Fibroblast of skin of left biceps (primary cell): ENCODE measurements around the gene PYGL.
"Not testable (repeated sequence)": the region's sequence is repeated elsewhere in the genome, so short reads cannot be mapped to it uniquely, and the experiment has no call there.

Source experiments
- DNase-seq, 2 experiments: peaks; one replicate each; pipeline ENCODE4 v3.0.0-alpha.2; 2013; ENCODE audit warnings: low read depth in 2 of 2

The PYGL gene

DNA sequence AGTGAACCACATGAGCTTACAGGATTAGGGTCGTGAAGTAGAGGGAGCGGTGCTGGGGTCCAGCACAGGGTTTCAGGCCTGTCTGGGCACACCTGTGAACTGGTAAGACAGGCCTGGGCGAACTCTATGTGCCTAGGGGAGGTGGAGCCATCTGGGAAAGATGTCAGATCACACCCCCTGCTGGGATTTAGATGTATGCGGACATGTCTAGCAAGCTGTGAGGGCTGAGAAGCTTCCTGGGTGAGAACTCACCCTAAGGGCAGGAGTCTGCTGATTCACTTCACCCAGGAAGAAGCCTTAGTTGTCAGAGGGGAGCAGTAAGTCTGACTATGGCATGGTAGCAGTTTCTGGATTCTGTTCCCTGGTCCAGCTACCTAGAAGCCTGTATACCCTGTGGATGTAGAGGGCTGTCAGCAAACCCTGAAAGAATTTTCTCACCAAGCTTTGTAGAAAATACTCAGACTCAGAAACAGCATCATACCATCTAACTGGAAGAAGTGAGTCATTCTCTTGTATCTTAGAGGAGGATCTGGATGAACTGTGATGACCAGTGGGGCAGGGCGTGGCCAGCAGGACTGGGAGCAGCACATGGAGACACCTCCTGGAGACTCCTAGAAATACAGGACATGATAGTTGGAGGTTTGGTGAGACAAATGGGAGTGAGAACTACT lies 11.2 kb upstream of the PYGL start:
- DNase-seq, result peak; percentile 80 to 81

- no peak for DNase-seq
These were observed 10.6 kb upstream of the PYGL start for GRCh38 chr14:50954811-50955372.

GRCh38 chr14:50953502-50953901 lies 9.2 kb upstream of the PYGL start:
- DNase-seq, result no peak

DNA sequence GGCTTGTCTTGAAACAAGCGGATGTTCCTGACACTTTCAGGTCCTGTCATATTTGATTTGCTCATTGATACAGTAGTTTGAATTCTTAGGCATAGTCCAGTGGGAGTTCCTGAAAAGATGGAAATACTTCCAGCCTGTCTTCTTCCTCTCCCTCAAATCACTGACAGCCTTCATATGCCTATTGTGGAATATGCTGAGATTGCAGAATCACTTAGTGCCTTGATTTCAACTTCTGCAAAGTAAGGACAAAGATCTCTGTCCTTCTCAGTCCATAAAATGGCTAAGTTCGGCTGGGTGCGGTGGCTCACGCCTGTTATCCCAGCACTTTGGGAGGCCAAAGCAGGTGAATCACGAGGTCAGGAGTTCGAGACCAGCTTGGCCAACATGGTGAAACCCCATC lies 6.7 kb upstream of the PYGL start:
- DNase-seq, result no peak

GRCh38 chr14:50948205-50948604 lies 3.9 kb upstream of the PYGL start:
- no peak for DNase-seq

DNA sequence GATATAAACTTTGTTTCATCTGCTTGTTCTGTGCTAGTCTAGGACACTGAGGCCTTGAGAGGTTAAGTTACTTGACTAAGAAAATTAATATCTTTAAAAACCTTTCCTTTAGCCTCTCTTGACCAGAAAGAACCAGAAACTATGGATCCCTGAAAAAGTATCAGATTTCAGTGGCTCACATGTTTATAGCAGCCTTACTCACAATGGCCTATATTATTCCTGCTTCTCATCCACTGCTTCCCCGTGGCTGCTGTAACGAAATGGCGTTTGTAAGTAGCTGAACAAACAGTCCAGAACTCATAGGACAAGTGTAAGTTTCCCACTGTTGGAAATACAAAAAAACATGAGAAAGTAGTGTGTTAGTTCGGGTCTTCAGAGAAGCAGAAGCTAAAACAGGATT lies 3.2 kb upstream of the PYGL start:
- no peak for DNase-seq

DNA sequence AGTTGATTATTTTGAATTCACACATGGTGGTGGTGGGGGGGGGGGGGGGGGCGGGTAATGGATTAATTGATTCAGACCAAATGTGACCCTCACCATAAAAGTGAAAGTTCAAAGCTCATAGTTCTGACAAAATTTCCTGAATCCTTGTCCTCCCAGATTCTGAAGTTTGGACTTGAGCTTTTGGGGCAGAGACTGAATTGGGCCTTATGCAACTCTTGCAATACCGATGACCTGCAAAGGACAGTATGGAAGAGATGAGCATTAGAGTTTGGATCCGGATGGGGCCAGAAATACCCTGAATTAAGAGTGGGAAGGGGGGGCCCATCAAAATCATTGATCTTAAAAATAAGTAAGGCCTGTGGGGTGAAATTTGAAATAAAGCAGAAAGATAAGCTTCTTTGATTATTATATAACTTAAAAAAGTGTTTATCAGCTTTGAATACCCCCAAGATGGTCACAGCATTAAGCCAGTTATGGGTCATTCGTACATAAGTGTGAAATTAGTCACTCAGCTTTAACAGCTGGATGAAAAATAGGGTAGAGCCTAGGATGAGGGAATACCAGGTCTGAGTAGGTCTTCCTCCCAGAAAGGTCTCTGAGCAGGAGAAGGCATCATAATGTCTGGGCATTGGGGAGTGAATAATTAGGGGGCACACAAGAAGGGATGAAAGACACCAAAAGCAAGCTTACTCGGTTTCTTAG lies 2.1 kb upstream of the PYGL start:
- no peak for DNase-seq

- DNase-seq, result no peak
These were observed 547 bp upstream of the PYGL start for GRCh38 chr14:50944647-50945413.

GRCh38 chr14:50943261-50943942 lies 881 bp downstream of the PYGL start:
- no peak for DNase-seq

GRCh38 chr14:50941638-50942037 lies 2.6 kb downstream of the PYGL start:
- DNase-seq, result not testable (repeated sequence)

GRCh38 chr14:50941151-50941550 lies 3.1 kb downstream of the PYGL start:
- DNase-seq, result peak in 1 of 2 experiments; percentile 33

GRCh38 chr14:50937800-50938199 lies 6.5 kb downstream of the PYGL start:
- DNase-seq, result no peak

DNA sequence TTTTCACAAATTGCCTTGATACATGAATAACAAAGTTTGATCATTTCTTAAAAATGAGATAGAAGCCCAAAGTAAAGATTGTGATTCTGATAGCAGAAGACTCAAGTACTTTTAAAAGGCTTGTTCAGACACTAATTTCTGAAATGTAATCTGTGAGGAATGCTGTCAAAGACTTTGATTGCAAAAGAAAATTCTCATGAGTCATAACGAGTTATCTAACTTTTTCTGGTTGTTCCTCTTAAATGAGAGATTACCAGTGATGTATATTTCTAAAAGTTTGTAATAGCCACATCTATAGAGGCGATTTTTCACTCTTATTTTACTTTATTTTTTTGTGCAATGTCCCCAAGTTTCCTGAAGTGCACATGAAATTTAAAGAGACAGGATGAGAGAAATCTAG lies 7.0 kb downstream of the PYGL start:
- peak in 1 of 2 experiments; percentile 24 for DNase-seq

- DNase-seq, result no peak
These were observed 7.4 kb downstream of the PYGL start for GRCh38 chr14:50936882-50937281.

GRCh38 chr14:50936016-50936340 lies 8.3 kb downstream of the PYGL start:
- no peak for DNase-seq

GRCh38 chr14:50935126-50936015 lies 8.9 kb downstream of the PYGL start:
- no peak for DNase-seq

- DNase-seq, result no peak
These were observed 11.4 kb downstream of the PYGL start for GRCh38 chr14:50932592-50933495.

DNA sequence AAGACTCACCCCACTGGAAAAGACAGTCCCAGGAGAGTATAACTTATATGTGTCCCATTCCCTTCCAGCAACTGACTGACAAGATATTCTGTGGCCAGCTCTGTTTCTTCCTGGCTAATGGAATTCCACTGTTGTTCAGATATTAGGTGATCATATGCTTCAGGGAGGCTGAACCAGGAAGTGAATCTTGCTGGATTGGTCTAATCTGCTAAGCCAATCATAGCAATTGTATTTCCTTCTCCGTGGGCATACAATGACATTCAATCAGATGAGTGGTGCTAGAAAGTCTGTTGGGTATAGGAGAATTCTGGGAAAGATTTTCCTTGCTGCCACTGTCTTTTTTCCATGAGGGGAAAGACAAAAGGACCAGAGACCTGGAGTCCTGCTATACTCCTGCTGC lies 12.1 kb downstream of the PYGL start:
- DNase-seq, result no peak

DNA sequence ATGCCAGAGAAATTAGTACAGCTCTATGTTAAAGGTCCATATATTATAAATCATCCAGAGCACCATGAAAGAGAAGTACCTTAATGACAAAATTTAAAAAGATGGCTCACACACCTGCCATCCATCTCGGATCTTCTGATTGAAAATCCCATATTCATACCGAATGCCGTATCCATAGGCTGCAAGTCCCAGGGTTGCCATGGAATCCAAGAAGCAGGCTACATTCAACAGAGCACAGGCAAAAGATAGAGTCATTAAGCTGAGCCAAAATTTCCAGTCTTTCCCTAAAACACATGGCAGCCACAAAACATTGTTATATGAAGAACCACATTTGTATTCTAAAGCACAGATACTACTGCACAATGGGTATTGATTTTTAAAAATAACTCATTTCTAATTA lies 12.7 kb downstream of the PYGL start:
- DNase-seq, result no peak

- no peak for DNase-seq
These were observed 14.8 kb downstream of the PYGL start for GRCh38 chr14:50929506-50929905.
